Measurements from ENCODE around the gene NINL. TPM values are rescaled to one million over a fixed set of nuclear protein-coding genes. Genes with fewer than 3 reads are reported as not detected.
"Not testable (repeated sequence)": the region's sequence is repeated elsewhere in the genome, so short reads cannot be mapped to it uniquely, and the experiment has no call there.

The NINL gene
- total RNA-seq, 2 donors from 2014 or later = 4.8 to 5.2 TPM

DNA sequence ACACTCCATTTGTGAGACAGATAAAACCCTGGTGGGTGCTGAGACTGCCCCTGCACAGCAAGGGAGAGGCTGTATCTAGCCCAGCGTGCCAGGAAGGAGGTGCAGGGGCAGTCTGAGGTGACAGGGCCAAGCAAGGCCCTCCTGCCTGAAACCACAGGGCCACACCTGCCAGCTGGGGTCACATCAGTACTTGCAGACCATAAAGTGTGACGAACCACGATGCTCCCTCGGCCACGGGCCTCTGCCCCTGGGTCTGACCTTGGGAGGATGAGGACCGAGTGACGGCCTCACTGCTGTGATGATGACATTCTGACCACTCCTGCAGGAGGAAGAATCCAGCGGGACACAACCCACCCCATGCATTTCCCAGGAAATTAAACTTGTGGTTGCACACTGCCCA lies 75.1 kb downstream of the NINL start:
- Mint-ChIP-seq H3K4me1 (ENCODE audit: low read depth) (no peaks in the 10 kb centered on the region), H3K27me3 (ENCODE audit: low read depth) (no peaks in the 10 kb centered on the region), H3K36me3 (ENCODE audit: insufficient read depth in 2 of 2) (peaks cover 12 to 19% of the 10 kb centered on the region in 2 donors)

DNA sequence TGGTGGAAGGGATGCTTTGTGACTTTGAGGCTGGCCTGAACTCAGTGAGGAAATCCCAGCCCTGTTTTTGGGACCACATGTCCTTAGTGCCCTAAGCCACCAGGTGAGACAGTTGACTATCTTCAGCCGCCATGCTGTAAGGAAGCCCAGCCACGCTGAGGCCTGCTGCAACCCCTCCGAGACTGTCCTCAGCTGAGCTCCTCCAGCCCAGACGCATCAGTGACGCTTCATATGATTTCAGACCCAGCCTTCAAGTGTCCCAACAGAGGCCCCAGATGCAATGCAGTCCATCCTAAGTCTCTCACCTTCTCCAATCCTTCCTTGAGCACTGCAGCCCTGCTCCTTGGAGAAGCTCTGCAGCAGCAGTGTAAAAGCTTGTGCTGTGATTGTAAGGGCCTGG lies 76.2 kb downstream of the NINL start:
- ATAC-seq (replicated peaks in 1 of 2) = no peak
- H3K27me3 Mint-ChIP-seq (ENCODE audit: low read depth) = no peaks in the 10 kb centered on the region
- H3K4me3 Mint-ChIP-seq = no peak overlapping the region

More for the DNA sequence above, 75.1 kb downstream of the NINL start:
- DNase-seq (no peak), ATAC-seq (replicated peaks in 1 of 2) (no peak)
- Mint-ChIP-seq H3K4me3 (no peak overlapping the region), H3K9me3 (peaks cover 10 to 16% of the 10 kb centered on the region in 2 donors), H3K27ac (no peak overlapping the region)

DNA sequence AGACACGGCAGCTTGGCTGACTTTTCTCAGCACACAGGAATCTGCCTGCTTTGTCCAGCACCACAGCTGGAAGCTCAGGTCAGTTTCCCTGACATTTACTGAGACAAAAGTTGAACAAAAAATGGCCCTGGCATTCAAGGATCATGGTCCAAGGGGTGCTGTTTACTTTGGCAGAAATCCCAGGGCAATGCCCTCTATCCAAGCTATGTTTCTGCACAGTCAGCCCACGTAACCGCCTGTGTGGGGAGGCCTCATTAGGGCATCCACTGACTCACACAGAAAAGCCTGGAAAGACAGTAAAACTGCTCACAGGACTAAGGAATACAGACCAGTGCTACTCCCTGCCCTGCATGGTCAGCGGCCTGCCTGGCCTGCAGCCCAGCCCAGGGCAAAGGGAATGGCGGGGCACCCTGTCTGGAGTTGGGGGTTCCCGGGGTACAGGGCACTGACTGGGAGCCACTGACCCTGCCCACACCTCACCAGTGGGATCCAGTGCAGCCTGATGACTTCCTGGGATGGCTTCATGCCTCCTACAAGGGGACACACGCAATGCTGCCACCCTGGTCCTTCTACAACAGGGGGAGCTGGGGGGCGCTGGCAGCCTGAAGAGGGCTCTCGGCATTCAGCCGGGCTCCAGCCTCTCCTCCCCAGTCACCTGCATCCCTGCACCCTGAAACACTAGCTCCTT lies 77.1 kb downstream of the NINL start:
- H3K27me3 Mint-ChIP-seq (ENCODE audit: low read depth) = no peaks in the 10 kb centered on the region
- no peaks in the 10 kb centered on the region for H3K4me1 Mint-ChIP-seq (ENCODE audit: low read depth)
- H3K4me3 Mint-ChIP-seq = no peak overlapping the region

More for the DNA sequence above, 76.2 kb downstream of the NINL start:
- no peak for DNase-seq
- Mint-ChIP-seq H3K27ac (no peak overlapping the region), H3K9me3 (peaks cover 6% of the 10 kb centered on the region in 2 donors), H3K36me3 (ENCODE audit: insufficient read depth in 2 of 2) (peaks cover 6 to 11% of the 10 kb centered on the region in 2 donors), H3K4me1 (ENCODE audit: low read depth) (no peaks in the 10 kb centered on the region)

DNA sequence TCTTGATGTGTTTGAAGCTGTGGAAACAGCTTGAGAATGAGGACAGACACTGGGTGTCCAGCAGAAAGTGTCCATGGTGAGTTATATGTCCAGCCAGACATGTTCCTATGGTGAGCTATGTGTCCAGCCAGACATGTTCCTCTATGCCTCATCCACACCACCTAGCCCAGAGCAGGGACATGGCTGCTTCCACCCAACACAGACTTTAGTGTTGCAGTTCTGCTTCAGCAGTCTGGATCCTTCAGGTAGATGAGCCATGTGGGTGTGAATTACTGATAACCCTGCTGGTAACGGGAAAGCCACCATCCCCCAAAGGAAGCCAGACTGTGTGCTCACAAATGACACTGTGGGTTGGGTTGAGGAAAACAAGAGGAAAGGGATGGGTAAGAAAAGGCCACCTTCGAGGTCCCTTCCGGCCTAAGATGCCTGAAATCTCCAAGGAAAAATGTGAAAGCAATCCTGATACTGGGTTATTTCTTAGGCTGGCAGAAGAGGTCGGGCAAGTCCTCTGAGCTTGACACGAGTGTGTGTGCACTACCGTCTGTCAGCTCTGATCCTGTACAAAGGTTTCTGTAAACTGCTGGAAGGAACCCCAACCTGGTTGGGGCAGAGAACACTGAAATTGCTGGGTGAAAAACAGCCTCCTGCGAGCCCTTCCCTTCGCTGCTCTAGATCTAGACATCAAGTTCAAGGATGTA lies 77.8 kb downstream of the NINL start:
- H3K4me3 Mint-ChIP-seq = no peak overlapping the region
- no peaks in the 10 kb centered on the region for H3K4me1 Mint-ChIP-seq (ENCODE audit: low read depth)

More for the DNA sequence above, 77.1 kb downstream of the NINL start:
- DNase-seq (no peak), ATAC-seq (replicated peaks in 1 of 2) (no peak)
- Mint-ChIP-seq H3K9me3 (no peaks in the 10 kb centered on the region), H3K27ac (no peak overlapping the region), H3K36me3 (ENCODE audit: insufficient read depth in 2 of 2) (peaks cover 2 to 6% of the 10 kb centered on the region in 2 donors)

DNA sequence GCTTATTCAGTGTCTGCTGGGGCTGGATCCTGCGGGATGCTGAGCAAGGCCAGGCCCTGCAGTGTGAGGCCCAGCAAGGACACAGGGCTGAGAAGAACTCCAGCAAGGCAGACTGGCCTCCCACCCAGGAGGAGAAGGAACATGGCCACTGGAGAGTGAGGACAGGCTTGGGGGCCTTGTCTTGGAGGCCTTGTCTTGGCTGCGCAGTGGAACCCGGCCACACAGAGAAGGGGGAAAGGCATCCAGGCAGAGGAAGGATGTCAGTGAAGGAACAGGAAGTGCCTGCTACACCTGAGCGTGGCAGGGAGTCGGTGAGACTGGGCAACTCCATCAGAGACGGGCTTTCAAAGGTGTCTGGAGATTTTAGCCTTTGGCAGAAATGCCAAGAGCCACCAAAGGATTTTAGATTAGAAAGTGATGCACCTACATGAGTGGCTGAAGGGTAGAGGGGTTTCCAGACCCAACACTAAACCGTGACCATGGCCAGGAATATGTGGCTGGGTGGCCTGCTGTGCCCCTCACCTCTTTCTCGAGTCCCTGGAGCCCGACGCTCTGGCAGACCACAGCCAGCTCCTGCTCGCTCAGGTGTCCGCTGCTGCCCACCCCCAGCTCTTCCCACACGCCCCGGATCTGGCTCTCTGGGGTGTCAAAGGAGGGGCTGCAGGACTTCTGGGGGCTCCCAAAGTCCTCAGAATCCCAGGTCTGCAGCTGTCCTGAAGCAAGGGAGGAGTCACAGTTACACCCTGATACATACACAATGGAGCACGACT lies 80.8 kb downstream of the NINL start:
- Mint-ChIP-seq H3K27me3 (ENCODE audit: low read depth) (no peaks in the 10 kb centered on the region), H3K27ac (no peak overlapping the region), H3K4me3 (no peak overlapping the region), H3K9me3 (no peaks in the 10 kb centered on the region), H3K36me3 (ENCODE audit: insufficient read depth in 2 of 2) (no peaks in the 10 kb centered on the region), H3K4me1 (ENCODE audit: low read depth) (no peaks in the 10 kb centered on the region)
- DNase-seq (no peak), ATAC-seq (replicated peaks in 1 of 2) (no peak)

More for the DNA sequence above, 77.8 kb downstream of the NINL start:
- no peak overlapping the region for H3K27ac Mint-ChIP-seq
- no peak for DNase-seq
- H3K36me3 Mint-ChIP-seq (ENCODE audit: insufficient read depth in 2 of 2) = peaks cover 0 to 6% of the 10 kb centered on the region in 2 donors
- no peaks in the 10 kb centered on the region for H3K27me3 Mint-ChIP-seq (ENCODE audit: low read depth)
- H3K9me3 Mint-ChIP-seq = no peaks in the 10 kb centered on the region
- no peak for ATAC-seq (replicated peaks in 1 of 2)

DNA sequence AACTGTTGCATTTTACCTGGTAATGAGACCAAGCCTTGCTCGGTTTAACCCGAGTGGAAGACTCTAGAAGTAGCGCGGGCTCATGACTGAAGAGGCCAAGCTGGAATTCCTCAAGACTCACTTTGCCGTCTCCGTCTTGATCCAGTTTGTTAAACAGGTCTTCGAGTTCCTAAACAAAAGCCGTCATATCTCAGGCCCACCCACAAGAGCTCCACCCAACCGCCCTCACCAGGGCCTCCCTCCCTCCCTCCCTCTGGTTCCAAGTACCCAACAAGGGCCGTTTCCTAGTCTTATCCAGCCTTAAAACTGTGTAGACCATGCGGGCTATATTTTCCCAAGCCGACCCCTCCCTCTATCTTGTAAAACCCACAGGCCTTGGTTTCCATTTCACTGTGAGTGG lies 81.4 kb downstream of the NINL start:
- H3K27me3 Mint-ChIP-seq (ENCODE audit: low read depth) = no peaks in the 10 kb centered on the region
- no peaks in the 10 kb centered on the region for H3K9me3 Mint-ChIP-seq
- no peak overlapping the region for H3K27ac Mint-ChIP-seq
- H3K4me3 Mint-ChIP-seq = no peak overlapping the region
- ATAC-seq (replicated peaks in 1 of 2) (no peak), DNase-seq (no peak)
- no peaks in the 10 kb centered on the region for H3K4me1 Mint-ChIP-seq (ENCODE audit: low read depth)
- H3K36me3 Mint-ChIP-seq (ENCODE audit: insufficient read depth in 2 of 2) = no peaks in the 10 kb centered on the region

DNA sequence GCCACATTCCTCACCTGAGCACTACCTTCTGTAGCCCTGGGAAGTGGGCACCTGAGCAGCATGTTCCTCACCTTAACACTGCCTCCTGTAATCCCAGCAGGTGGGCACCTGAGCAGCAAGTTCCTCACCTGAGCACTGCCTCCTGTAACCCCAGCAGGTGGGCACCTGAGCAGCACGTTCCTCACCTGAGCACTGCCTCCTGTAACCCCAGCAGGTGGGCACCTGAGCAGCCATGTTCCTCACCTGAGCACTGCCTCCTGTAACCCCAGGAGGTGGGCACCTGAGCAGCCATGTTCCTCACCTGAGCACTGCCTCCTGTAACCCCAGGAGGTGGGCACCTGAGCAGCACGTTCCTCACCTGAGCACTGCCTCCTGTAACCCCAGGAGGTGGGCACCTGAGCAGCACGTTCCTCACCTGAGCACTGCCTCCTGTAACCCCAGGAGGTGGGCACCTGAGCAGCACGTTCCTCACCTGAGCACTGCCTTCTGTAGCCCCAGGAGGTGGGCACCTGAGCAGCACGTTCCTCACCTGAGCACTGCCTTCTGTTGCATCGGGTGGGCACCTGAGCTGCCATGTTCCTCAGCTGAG lies 82.2 kb downstream of the NINL start:
- H3K4me3 Mint-ChIP-seq; H3K27ac Mint-ChIP-seq; H3K36me3 Mint-ChIP-seq (ENCODE audit: insufficient read depth in 2 of 2); H3K27me3 Mint-ChIP-seq (ENCODE audit: low read depth); DNase-seq; H3K4me1 Mint-ChIP-seq (ENCODE audit: low read depth); ATAC-seq (replicated peaks in 1 of 2); H3K9me3 Mint-ChIP-seq: not testable (repeated sequence)

DNA sequence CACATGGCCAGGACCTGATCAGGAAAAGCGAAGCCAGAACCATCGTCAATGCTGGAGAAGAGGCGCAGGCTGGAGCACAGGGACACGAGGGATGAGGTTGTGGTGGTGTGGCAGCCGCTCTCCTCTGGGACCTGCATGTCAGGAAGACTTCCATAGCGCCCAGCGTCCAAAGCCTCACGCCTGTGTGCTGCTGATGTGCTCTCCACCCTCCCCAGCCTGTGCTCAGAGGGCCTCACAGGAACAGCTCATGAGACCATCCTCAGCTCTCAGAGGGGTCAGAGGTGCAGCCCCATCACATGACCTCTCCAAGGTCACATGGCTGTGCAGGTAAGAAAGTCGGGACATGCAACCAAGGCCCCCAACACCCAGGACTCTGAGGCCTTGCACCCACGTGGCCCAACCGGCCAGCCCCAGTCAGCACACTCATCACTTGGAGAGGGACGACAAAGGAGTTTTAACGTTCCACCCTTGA lies 84.4 kb downstream of the NINL start:
- H3K27me3 Mint-ChIP-seq (ENCODE audit: low read depth) = no peaks in the 10 kb centered on the region
- H3K4me3 Mint-ChIP-seq = no peak overlapping the region
- H3K9me3 Mint-ChIP-seq = no peaks in the 10 kb centered on the region
- DNase-seq (no peak), ATAC-seq (replicated peaks in 1 of 2) (no peak)
- H3K27ac Mint-ChIP-seq = no peak overlapping the region
- H3K36me3 Mint-ChIP-seq (ENCODE audit: insufficient read depth in 2 of 2) = no peaks in the 10 kb centered on the region
- H3K4me1 Mint-ChIP-seq (ENCODE audit: low read depth) = no peaks in the 10 kb centered on the region

DNA sequence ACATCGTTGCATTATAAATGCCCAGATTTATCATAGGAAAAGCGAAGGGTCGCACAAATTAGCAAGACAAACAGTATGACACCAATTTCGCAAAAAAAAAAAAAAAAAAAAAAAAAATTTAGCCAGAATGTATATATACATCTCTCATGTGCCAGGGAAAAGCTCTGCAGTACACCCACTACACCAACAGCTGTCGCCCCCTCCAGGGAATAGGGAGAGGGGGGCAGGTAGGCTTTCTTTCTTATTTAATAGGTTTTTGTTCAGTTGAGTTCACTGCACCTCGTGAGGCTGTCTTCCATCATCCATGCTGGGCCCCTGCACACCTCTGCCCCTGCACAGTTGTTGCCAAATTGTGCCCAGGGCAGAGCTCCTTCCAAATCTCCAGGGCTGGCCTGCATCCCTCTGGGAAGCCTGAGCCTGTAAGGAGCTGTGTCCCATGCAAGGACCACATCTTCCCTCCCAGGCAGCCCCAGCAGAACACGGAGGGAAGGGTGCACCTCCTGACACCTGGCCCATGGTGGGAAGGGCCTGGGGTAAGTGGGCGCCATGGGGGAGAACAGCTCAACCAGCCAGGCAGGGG lies 85.4 kb downstream of the NINL start:
- H3K9me3 Mint-ChIP-seq = no peaks in the 10 kb centered on the region
- H3K36me3 Mint-ChIP-seq (ENCODE audit: insufficient read depth in 2 of 2) = no peaks in the 10 kb centered on the region
- DNase-seq = no peak
- no peaks in the 10 kb centered on the region for H3K4me1 Mint-ChIP-seq (ENCODE audit: low read depth)
- no peaks in the 10 kb centered on the region for H3K27me3 Mint-ChIP-seq (ENCODE audit: low read depth)
- no peak overlapping the region for H3K4me3 Mint-ChIP-seq
- no peak for ATAC-seq (replicated peaks in 1 of 2)
- no peak overlapping the region for H3K27ac Mint-ChIP-seq

DNA sequence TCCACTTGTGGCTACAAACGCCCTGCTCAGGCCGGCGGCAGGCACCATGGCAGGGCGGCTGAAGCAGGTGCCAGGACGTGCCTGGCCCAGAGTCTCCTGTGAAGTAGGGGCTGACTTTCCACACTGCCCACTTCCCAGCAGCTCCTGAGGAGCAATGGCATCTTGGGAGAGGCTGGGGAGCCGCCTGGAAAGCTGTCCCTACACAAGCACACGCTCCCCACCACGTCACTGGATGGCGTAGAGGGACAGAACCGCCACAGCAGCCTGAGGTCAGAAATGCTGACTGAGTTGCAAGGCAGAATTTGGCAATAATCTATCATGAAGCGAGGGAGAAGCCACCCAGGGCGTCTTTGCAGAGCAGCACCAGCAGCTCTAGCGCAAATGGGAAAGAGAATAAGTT lies 86.3 kb downstream of the NINL start:
- Mint-ChIP-seq H3K27me3 (ENCODE audit: low read depth) (no peaks in the 10 kb centered on the region), H3K36me3 (ENCODE audit: insufficient read depth in 2 of 2) (no peaks in the 10 kb centered on the region), H3K4me1 (ENCODE audit: low read depth) (no peaks in the 10 kb centered on the region), H3K4me3 (no peak overlapping the region), H3K27ac (no peak overlapping the region), H3K9me3 (no peaks in the 10 kb centered on the region)
- ATAC-seq (replicated peaks in 1 of 2) = no peak
- no peak for DNase-seq

DNA sequence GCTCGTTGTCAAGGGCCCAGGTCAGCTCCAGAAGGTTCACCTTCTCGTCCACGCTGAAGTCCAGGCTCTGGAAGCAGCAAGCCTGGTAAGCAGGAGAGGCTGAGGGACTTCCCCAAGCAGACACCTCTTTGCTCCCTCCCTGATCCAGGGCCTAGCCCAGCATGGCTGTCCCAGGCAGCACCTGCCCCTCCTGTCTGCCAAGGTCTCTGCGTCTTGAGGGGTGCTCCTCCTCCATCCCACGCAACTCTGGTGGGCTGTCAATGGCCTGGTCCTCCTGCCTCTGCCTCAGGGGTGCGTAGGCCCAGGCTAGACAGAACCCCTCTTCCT lies 87.1 kb downstream of the NINL start:
- Mint-ChIP-seq H3K9me3 (no peaks in the 10 kb centered on the region), H3K4me1 (ENCODE audit: low read depth) (no peaks in the 10 kb centered on the region), H3K36me3 (ENCODE audit: insufficient read depth in 2 of 2) (no peaks in the 10 kb centered on the region), H3K27ac (no peak overlapping the region), H3K27me3 (ENCODE audit: low read depth) (no peaks in the 10 kb centered on the region), H3K4me3 (no peak overlapping the region)
- no peak for ATAC-seq (replicated peaks in 1 of 2)
- no peak for DNase-seq

DNA sequence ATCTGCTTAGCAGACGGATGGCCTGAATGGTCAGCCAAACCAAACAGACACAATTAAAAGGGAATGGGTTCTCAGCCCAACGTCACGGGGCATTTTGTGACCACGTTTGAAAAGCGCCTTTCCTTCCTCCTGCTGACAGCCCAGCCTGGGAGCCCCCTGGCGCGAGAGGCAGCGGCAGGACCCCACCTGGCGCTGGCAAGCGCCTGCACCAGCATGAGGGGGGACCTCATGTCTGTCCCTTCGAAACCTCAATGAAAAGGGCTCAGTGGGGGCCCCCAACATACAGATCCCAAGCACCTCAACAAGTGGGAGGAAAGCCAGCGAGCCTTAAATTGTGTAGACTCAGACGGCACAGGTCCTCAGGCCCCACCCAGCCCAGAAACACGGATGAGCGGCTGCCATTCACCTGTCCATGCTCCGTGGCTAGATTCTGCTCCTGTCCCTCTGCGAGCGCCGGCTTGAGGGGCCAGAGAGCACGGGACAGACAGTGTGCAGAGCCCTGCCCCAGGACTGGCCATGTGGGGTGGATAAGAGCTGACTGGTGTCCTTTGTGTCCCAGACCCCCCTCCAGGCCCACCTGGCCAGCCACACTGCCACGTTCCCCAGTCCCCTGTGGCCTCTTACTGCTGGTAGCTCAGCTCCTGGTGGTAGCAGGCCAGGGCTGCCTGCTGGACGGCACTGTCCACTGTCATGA lies 87.6 kb downstream of the NINL start:
- no peaks in the 10 kb centered on the region for H3K9me3 Mint-ChIP-seq

More for the DNA sequence above, 87.6 kb downstream of the NINL start:
- no peak overlapping the region for H3K27ac Mint-ChIP-seq
- H3K4me1 Mint-ChIP-seq (ENCODE audit: low read depth) = no peaks in the 10 kb centered on the region
- DNase-seq (no peak), ATAC-seq (replicated peaks in 1 of 2) (no peak)
- no peak overlapping the region for H3K4me3 Mint-ChIP-seq
- no peaks in the 10 kb centered on the region for H3K36me3 Mint-ChIP-seq (ENCODE audit: insufficient read depth in 2 of 2)
- no peaks in the 10 kb centered on the region for H3K27me3 Mint-ChIP-seq (ENCODE audit: low read depth)
